NCI-H69 (cell line): ENCODE data around the gene ROBO4.
A peak's percentile ranks its signal among the peaks of the same experiment; 100 is the strongest.

Experiments used
- DNase-seq: peaks from one replicate; lab custom pipeline; 2025; lab: John Stamatoyannopoulos, UW

The ROBO4 gene

GRCh38 chr11:124872741-124873140 is 24.9 kb downstream of the ROBO4 start:
- no peak for DNase-seq

- DNase-seq, result no peak
Measured at GRCh38 chr11:124872280-124872679, 25.4 kb downstream of the ROBO4 start.

- DNase-seq, result no peak
Measured at GRCh38 chr11:124870430-124870829, 27.2 kb downstream of the ROBO4 start.

GRCh38 chr11:124869856-124870387 is 27.7 kb downstream of the ROBO4 start:
- DNase-seq, result no peak

GRCh38 chr11:124869331-124869730 is 28.3 kb downstream of the ROBO4 start:
- no peak for DNase-seq

GRCh38 chr11:124868331-124869274 is 29.1 kb downstream of the ROBO4 start:
- no peak for DNase-seq

- DNase-seq, result peak; percentile 38
Measured at GRCh38 chr11:124867700-124868099, 30.0 kb downstream of the ROBO4 start.

GRCh38 chr11:124865902-124866851 is 31.5 kb downstream of the ROBO4 start:
- peak; percentile 62 for DNase-seq

GRCh38 chr11:124865181-124865901 is 32.3 kb downstream of the ROBO4 start, which contains the start of gene ROBO3:
Gene ROBO3, plus strand, starts transcription at chr11:124865432. Its CDS starts 146 bp downstream, at chr11:124865578.
- DNase-seq, result peak; percentile 34

- no peak for DNase-seq
Measured at GRCh38 chr11:124864892-124865180, 32.8 kb downstream of the ROBO4 start.

- DNase-seq, result no peak
Measured at GRCh38 chr11:124864176-124864891, 33.3 kb downstream of the ROBO4 start.

GRCh38 chr11:124863826-124864165 is 33.9 kb downstream of the ROBO4 start:
- DNase-seq, result no peak

- DNase-seq, result peak; percentile 44
Measured at GRCh38 chr11:124863137-124863825, 34.4 kb downstream of the ROBO4 start.

GRCh38 chr11:124861670-124862069 is 36.0 kb downstream of the ROBO4 start:
- peak; percentile 16 for DNase-seq

GRCh38 chr11:124859171-124859570 is 38.5 kb downstream of the ROBO4 start:
- no peak for DNase-seq

- no peak for DNase-seq
Measured at GRCh38 chr11:124846070-124846673, 51.5 kb downstream of the ROBO4 start.

- DNase-seq, result no peak
Measured at GRCh38 chr11:124844664-124845079, 53.0 kb downstream of the ROBO4 start.

- no peak for DNase-seq
Measured at GRCh38 chr11:124843616-124843910, 54.1 kb downstream of the ROBO4 start.

- no peak for DNase-seq
Measured at GRCh38 chr11:124842305-124842704, 55.4 kb downstream of the ROBO4 start.

GRCh38 chr11:124841840-124842239 is 55.8 kb downstream of the ROBO4 start:
- peak; percentile 35 for DNase-seq
